Heart left ventricle (tissue), 16 donors: ENCODE measurements around the gene SERPINB5. TPM values are rescaled to one million over a fixed set of nuclear protein-coding genes. Genes with fewer than 3 reads are reported as not detected.
"Not testable (repeated sequence)": the region's sequence is repeated elsewhere in the genome, so short reads cannot be mapped to it uniquely, and the experiment has no call there.

Source experiments
- ATAC-seq, 4 donors: fragments of 200-7000 bp; cut with Tn5 transposase; one replicate each; pipeline ENCODE4 v1.9.1; 2020 to 2022; ENCODE audit warnings: moderate library complexity in 4 of 4, mild to moderate bottlenecking in 3 of 4, moderate number of reproducible peaks in 1 of 4
- DNase-seq, 5 donors: peaks; one replicate each; pipeline ENCODE4 v3.0.0-alpha.2; 2020
- H3K27ac ChIP-seq, 12 donors: fragments of 200-600 bp; sonication (generic) in 4 of 12; one replicate each; pipeline versions ENCODE4 v1.5.0 to v1.8.0; 2016 to 2022; ENCODE audit warnings: mild to moderate bottlenecking in 2 of 12
- H3K27me3 ChIP-seq, 9 donors: fragments of 200-600 bp; sonication (generic) in 2 of 9; one replicate each; pipeline versions ENCODE4 v1.5.1 to v1.8.0; 2016 to 2022; ENCODE audit warnings: mild to moderate bottlenecking in 3 of 9
- H3K36me3 ChIP-seq, 9 donors: fragments of 200-600 bp; sonication (generic) in 2 of 9; one replicate each; pipeline versions ENCODE4 v1.5.0 to v1.8.0; 2018 to 2022; ENCODE audit warnings: mild to moderate bottlenecking in 2 of 9
- H3K4me1 ChIP-seq, 12 donors: fragments of 200-600 bp; sonication (generic) in 4 of 12; one replicate each; pipeline versions ENCODE4 v1.5.0 to v1.8.0; 2016 to 2022; ENCODE audit warnings: mild to moderate bottlenecking in 3 of 12
- H3K4me3 ChIP-seq, 12 donors: fragments of 200-600 bp; sonication (generic) in 4 of 12; one replicate each; pipeline versions ENCODE4 v1.5.0 to v1.8.0; 2017 to 2022; ENCODE audit warnings: mild to moderate bottlenecking in 9 of 12, moderate library complexity in 4 of 12
- H3K9me3 ChIP-seq, 12 donors: fragments of 200-600 bp; sonication (generic) in 4 of 12; one replicate each; pipeline versions ENCODE4 v1.5.0 to v1.8.0; 2016 to 2022; ENCODE audit warnings: mild to moderate bottlenecking in 1 of 12
- POLR2A ChIP-seq, 2 donors: fragments of 450-650 bp; IDR thresholded peaks; one replicate each; pipeline ENCODE4 v1.6.1; 2017; ENCODE audit warnings: antibody characterized with exemption in 2 of 2, mild to moderate bottlenecking in 2 of 2, moderate library complexity in 2 of 2
- WGBS, 4 donors: extraction: QIAGEN DNeasy Blood & Tissue Kit in 2 of 4; methylation state at CpG; one replicate each; pipeline versions ENCODE4 v1.1.5 to v1.1.7; 2013 to 2018; 5-methylcytosine and 5-hydroxymethylcytosine counted together
- intact Hi-C, 10 donors: fragments of 100-400 bp; cut with DNase I; formaldehyde crosslinking; loops; one replicate each; pipeline versions ENCODE4 v1.11.1 to v1.14.2; 2022
- polyA plus RNA-seq, 2 donors: library from polyadenylated mRNA; stranded (reverse); fragments of 200-250 nt; gene quantifications; one replicate each; pipeline ENCODE4 v1.2.3, GENCODE V29; 2013
- total RNA-seq, 9 donors: library from RNA; depleted of rRNA in 2 of 9; stranded (reverse); fragments of >200 nt in 2 of 9; fragmentation: NEBNext Ultra II Directional in 3 of 9; extraction: Animal tissue kit (Norgen Biotek cat#: 25700) in 3 of 9; gene quantifications; one replicate each; pipeline versions ENCODE4 v1.1.0 to v1.2.4, GENCODE V29; 2016 to 2023
- TF ChIP-seq, protein P1 (sequence below), 12 donors: fragments of 200-600 bp; sonication (generic) in 4 of 12; IDR thresholded peaks; one replicate each; pipeline versions ENCODE4 v1.5.0 to v1.8.0; 2018 to 2022; ENCODE audit warnings: antibody characterized with exemption in 12 of 12, mild to moderate bottlenecking in 5 of 12
- donor health status: ischemic (EF 13 %, LVEDD 7.1; RV severe dilation, severe dysfunction).
- donor health status: healthy with polysubstance abuse.
- donor health status: DM: no; HTN: yes; CAD: no.
- donor health status: DM: no; HTN: no; CAD: no.
- donor health status: ischemic (EF 25% LVEDD 6.9; RV normal size, moderate dysfunction).
- donor health status: ischemic (EF 25% LVEDD 5.7; RV mildly dilated, moderate dysfunction).
- donor health status: healthy.
- donor health status: DM: yes; HTN: yes; CAD: no.
- donor health status: ischemic (EF 35%, LVEDD 5.7; RV mildly dilated, moderate dysfunction).
- donor health status: nonischemic (EF 11% LVEDD 7.7; RV severe dilation, severe dysfunction).
- donor health status: DM: yes; HTN: yes; CAD: no.
- donor health status: PGD.
- donor health status: ischemic (EF 29% LVEDD 5.4; RV normal size, mild dysfunction).
- donor health status: nonischemic (EF 23%, LVEDD 6.1; RV moderate dilation, normal function).

SERPINB5 gene
- total and polyA plus RNA-seq, 11 donors = not detected

DNA sequence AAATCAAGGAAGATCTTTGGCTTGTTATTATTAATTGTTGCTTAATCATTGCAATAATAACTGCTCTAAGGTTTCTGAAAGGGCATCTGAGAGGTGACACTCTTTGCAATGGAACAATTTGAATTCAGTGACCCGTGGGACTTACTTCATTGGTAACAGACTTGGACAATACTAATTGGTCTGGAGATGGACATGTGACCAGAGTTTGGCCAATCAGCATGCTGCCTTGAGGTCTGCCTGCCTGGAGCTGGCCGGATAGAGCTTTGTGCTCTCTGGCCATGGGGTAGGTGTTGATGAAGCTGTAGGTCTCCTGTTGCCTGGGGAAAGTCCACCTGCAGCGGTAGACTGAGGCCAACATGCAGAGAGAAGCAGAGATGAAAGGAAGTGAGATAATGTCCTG lies 30.5 kb upstream of the SERPINB5 start:
- intact Hi-C loops = no loop called here
- no peaks in the 10 kb centered on the region for H3K36me3 ChIP-seq
- DNase-seq (no peak), ATAC-seq (no peak)
- TF ChIP-seq, protein P1, sequence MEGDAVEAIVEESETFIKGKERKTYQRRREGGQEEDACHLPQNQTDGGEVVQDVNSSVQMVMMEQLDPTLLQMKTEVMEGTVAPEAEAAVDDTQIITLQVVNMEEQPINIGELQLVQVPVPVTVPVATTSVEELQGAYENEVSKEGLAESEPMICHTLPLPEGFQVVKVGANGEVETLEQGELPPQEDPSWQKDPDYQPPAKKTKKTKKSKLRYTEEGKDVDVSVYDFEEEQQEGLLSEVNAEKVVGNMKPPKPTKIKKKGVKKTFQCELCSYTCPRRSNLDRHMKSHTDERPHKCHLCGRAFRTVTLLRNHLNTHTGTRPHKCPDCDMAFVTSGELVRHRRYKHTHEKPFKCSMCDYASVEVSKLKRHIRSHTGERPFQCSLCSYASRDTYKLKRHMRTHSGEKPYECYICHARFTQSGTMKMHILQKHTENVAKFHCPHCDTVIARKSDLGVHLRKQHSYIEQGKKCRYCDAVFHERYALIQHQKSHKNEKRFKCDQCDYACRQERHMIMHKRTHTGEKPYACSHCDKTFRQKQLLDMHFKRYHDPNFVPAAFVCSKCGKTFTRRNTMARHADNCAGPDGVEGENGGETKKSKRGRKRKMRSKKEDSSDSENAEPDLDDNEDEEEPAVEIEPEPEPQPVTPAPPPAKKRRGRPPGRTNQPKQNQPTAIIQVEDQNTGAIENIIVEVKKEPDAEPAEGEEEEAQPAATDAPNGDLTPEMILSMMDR (IDR thresholded peaks at IDR 0.05) = no peak
- no peak for TF ChIP-seq POLR2A (IDR thresholded peaks at IDR 0.05)
- no peaks in the 10 kb centered on the region for H3K27me3 ChIP-seq
- H3K4me1 ChIP-seq = peaks cover 0 to 13% (median 0%) of the 10 kb centered on the region in 12 donors
- no peaks in the 10 kb centered on the region for H3K9me3 ChIP-seq
- H3K4me3 ChIP-seq = no peak overlapping the region
- H3K27ac ChIP-seq = peak overlapping the region in 1 of 12 donors; percentile 63
- 88 to 92% (median 89%) methylated on average over 3 of the region's 3 CpGs for WGBS, 4 donors

DNA sequence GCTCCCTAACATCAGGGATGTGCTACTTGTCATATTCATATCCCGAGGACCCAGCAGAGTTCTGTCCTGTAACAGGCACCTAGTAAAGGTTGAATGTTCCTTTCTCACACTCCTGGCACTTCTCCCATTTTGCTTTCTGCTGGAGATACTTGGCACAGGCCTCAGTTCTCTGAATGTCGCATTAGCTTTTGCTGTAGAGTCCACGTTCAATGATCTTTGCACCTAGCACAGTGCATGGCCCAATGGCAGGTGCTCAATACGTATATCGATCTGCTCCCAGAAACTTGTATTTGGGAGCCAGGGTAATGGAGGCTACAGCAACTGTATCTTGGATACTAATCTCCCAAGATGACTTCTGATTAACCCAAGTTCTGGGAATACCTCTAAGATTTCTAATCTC lies 29.7 kb upstream of the SERPINB5 start:
- H3K27me3 ChIP-seq = no peaks in the 10 kb centered on the region
- no peaks in the 10 kb centered on the region for H3K36me3 ChIP-seq
- DNase-seq = no peak
- H3K4me3 ChIP-seq = no peak overlapping the region
- 79 to 92% (median 84%) methylated on average over 5 of the region's 5 CpGs for WGBS, 4 donors
- H3K27ac ChIP-seq = no peak overlapping the region
- intact Hi-C loops = no loop called here
- no peak for TF ChIP-seq POLR2A (IDR thresholded peaks at IDR 0.05)
- TF ChIP-seq, protein P1 (IDR thresholded peaks at IDR 0.05) = no peak
- ATAC-seq = no peak
- H3K4me1 ChIP-seq = peaks cover 0 to 13% (median under 1%) of the 10 kb centered on the region in 12 donors
- H3K9me3 ChIP-seq = no peaks in the 10 kb centered on the region

DNA sequence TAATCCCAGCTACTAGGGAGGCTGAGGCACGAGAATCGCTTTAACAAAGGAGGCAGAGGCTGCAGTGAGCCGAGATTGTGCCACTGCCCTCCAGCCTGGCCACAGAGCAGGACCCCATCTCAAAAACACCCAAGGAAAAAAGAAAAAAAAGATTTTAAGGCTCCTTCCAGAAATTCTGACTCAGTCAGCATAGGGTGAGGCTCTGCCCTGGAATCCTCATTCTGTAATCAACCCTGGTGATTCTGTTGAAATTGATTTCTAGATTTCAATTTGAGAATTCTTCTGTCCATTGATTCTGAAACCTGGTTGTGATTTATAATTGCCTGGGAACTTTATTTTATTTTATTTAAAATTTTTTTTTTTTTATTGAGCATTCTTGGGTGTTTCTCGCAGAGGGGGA lies 27.3 kb upstream of the SERPINB5 start:
- WGBS, 4 donors = 88 to 95% (median 91%) methylated on average over 4 of the region's 4 CpGs
- TF ChIP-seq POLR2A (IDR thresholded peaks at IDR 0.05) = no peak
- TF ChIP-seq, protein P1 (IDR thresholded peaks at IDR 0.05) = no peak
- DNase-seq (no peak), ATAC-seq (no peak)
- Histone ChIP-seq H3K27ac (no peak overlapping the region), H3K9me3 (no peaks in the 10 kb centered on the region), H3K4me1 (peaks cover 0 to 15% (median 4%) of the 10 kb centered on the region in 12 donors), H3K27me3 (no peaks in the 10 kb centered on the region), H3K4me3 (no peak overlapping the region), H3K36me3 (no peaks in the 10 kb centered on the region)
- intact Hi-C loops = no loop called here

DNA sequence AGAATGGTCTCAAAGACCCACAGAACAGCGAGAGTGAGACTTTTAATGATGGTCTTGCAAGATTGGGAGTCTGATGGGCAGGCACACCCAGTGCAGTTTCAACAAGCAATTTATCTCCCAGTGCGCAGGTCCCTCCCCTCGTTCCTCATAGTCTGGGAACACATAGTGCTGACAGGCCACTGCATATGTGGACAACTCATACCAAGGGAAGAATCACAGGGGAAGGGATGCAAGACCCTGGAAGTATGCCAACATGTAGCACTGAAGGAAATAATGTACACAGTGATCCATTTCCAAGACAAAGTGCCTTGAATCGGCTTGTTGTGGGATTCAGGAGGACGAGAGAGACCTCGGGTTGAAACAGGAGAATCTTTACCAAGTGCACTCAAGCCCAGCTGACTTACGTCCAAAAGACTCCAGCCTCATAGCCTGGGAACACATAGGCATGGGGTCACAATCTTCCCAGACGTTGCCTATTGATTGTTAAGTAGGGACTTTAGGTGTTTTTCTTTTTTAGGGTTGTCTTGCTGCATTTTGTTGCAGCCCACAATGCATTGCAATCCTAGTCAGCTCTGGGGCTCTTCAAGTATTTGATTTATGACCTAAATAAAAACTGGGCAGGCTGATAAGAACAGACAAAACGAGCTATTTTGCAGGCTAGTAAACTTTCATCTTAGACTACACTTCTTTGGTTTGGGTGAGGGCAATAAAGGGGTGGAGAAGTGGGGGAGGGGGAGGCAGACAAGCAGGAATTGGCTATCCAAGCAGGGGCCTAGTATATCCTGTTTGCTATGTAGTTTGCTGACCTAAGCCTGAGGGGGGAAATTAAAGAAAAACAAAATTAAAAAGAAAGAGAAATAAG lies 24.7 kb upstream of the SERPINB5 start:
- DNase-seq (no peak), ATAC-seq (peak in 3 of 4 donors; percentile 42 to 47 (median 42))
- TF ChIP-seq, protein P1 (IDR thresholded peaks at IDR 0.05) = no peak
- TF ChIP-seq POLR2A (IDR thresholded peaks at IDR 0.05) = no peak
- Histone ChIP-seq H3K9me3 (no peaks in the 10 kb centered on the region), H3K4me1 (peaks cover 0 to 15% (median 0%) of the 10 kb centered on the region in 12 donors), H3K4me3 (no peak overlapping the region), H3K27me3 (no peaks in the 10 kb centered on the region), H3K36me3 (no peaks in the 10 kb centered on the region), H3K27ac (peak overlapping the region in 1 of 12 donors; percentile 46)
- 48 to 62% (median 54%) methylated on average over 9 of the region's 9 CpGs for WGBS, 4 donors
- intact Hi-C loops = no loop called here

DNA sequence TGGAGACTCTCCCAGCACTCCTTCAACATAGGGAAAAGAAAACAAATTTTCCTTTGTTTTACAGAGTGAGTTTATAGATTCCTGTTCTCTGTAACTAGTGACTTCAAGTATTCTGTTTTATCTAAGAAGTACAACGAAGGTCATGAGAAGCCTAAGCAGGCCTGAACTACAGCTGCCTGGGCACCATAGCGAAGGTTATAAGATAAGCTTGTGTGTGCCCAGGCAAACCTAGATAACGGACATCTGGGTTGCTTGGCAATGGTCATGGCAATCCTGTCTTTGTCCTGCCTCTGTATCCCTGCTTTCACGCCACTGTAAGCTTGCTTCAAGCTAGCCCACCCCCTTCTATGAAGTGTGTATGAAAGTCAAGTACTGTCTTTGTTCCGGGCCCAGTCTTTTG lies 24.0 kb upstream of the SERPINB5 start:
- not testable (repeated sequence) for H3K9me3 ChIP-seq

More for the DNA sequence above, 24.0 kb upstream of the SERPINB5 start:
- DNase-seq, H3K4me3 ChIP-seq, H3K36me3 ChIP-seq, ATAC-seq, intact Hi-C loops, H3K27me3 ChIP-seq: not testable (repeated sequence)
- WGBS, 4 donors = 58 to 62% (median 59%) methylated on average over 5 of the region's 5 CpGs
- peaks cover 0 to 15% (median 0%) of the 10 kb centered on the region in 12 donors for H3K4me1 ChIP-seq
- H3K27ac ChIP-seq = peak overlapping the region in 1 of 12 donors; percentile 46
